Uterus (tissue), 4 donors: Measurements from ENCODE around the gene WDR5. TPM values are rescaled to one million over a fixed set of nuclear protein-coding genes. Genes with fewer than 3 reads are reported as not detected.

Source experiments
- DNase-seq, 2 donors: peaks; one replicate each; pipeline ENCODE4 v3.0.0-alpha.2; 2019 to 2020
- H3K27ac ChIP-seq, 2 donors: fragments of 200-600 bp; sonication (generic); 1 replicate in 1 of 2; 2 replicates in 1 of 2; pipeline ENCODE4 v1.5.1; 2016 to 2018
- H3K27me3 ChIP-seq, 2 donors: fragments of 200-600 bp; sonication (generic); one replicate each; pipeline ENCODE4 v1.5.1; 2018 to 2019; ENCODE audit warnings: control low read depth in 1 of 2
- H3K36me3 ChIP-seq, 2 donors: fragments of 200-600 bp; sonication (generic); one replicate each; pipeline ENCODE4 v1.5.1; 2019; ENCODE audit warnings: control low read depth in 1 of 2
- H3K4me1 ChIP-seq, 2 donors: fragments of 200-600 bp; sonication (generic); one replicate each; pipeline ENCODE4 v1.5.1; 2018 to 2019; ENCODE audit warnings: control low read depth in 1 of 2
- H3K4me3 ChIP-seq, 2 donors: fragments of 200-600 bp; sonication (generic); 1 replicate in 1 of 2; 2 replicates in 1 of 2; pipeline ENCODE4 v1.5.1; 2018 to 2019; ENCODE audit warnings: mild to moderate bottlenecking in 1 of 2
- H3K9me3 ChIP-seq, 2 donors: fragments of 200-600 bp; sonication (generic); one replicate each; pipeline ENCODE4 v1.5.1; 2019; ENCODE audit warnings: control low read depth in 1 of 2
- POLR2A ChIP-seq, 2 donors: fragments of 450-650 bp; IDR thresholded peaks; one replicate each; pipeline ENCODE4 v1.6.1; 2016; ENCODE audit warnings: antibody characterized with exemption in 2 of 2, mild to moderate bottlenecking in 1 of 2, moderate library complexity in 1 of 2
- intact Hi-C: fragments of 100-400 bp; cut with DNase I; formaldehyde crosslinking; loops from one replicate; pipeline ENCODE4 v1.15.1; 2023; ENCODE audit warnings: low total_unique reads
- total RNA-seq, 4 donors: library from RNA; depleted of rRNA in 3 of 4; stranded (reverse); fragments of >200 nt in 3 of 4; gene quantifications; one replicate each; pipeline versions ENCODE4 v1.1.0 to v1.2.4, GENCODE V29; 2014 to 2023
- TF ChIP-seq, protein P1 (sequence below), 4 experiments: fragments of 200-600 bp in 2 of 4; fragments of 450-650 bp in 2 of 4; sonication (generic) in 2 of 4; IDR thresholded peaks; one replicate each; pipeline ENCODE4 v1.5.1; 2016 to 2019; ENCODE audit warnings: antibody characterized with exemption in 4 of 4, mild to moderate bottlenecking in 2 of 4, moderate library complexity in 1 of 4
- donor health status: DM: yes; HTN: yes; CAD: no.

Gene WDR5
- total RNA-seq, 4 donors from 2014 or later = 2.9 to 30.5 (median 14.2) TPM

GRCh38 chr9:134172198-134173126 lies 36.6 kb downstream of the WDR5 start:
- no peak for TF ChIP-seq POLR2A (IDR thresholded peaks at IDR 0.05)
- TF ChIP-seq, protein P1, sequence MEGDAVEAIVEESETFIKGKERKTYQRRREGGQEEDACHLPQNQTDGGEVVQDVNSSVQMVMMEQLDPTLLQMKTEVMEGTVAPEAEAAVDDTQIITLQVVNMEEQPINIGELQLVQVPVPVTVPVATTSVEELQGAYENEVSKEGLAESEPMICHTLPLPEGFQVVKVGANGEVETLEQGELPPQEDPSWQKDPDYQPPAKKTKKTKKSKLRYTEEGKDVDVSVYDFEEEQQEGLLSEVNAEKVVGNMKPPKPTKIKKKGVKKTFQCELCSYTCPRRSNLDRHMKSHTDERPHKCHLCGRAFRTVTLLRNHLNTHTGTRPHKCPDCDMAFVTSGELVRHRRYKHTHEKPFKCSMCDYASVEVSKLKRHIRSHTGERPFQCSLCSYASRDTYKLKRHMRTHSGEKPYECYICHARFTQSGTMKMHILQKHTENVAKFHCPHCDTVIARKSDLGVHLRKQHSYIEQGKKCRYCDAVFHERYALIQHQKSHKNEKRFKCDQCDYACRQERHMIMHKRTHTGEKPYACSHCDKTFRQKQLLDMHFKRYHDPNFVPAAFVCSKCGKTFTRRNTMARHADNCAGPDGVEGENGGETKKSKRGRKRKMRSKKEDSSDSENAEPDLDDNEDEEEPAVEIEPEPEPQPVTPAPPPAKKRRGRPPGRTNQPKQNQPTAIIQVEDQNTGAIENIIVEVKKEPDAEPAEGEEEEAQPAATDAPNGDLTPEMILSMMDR (IDR thresholded peaks at IDR 0.05) = no peak
- no peak overlapping the region for H3K4me3 ChIP-seq
- DNase-seq = no peak
- H3K27ac ChIP-seq = peak overlapping the region; percentile 20 to 23
- no peaks in the 10 kb centered on the region for H3K27me3 ChIP-seq
- H3K9me3 ChIP-seq = no peaks in the 10 kb centered on the region
- intact Hi-C loops = no loop called here
- no peaks in the 10 kb centered on the region for H3K36me3 ChIP-seq
- no peaks in the 10 kb centered on the region for H3K4me1 ChIP-seq

- H3K4me1 ChIP-seq = peaks cover 0 to under 1% of the 10 kb centered on the region in 2 donors
- H3K27me3 ChIP-seq = no peaks in the 10 kb centered on the region
- intact Hi-C loops = no loop called here
- H3K4me3 ChIP-seq = no peak overlapping the region
- no peak for DNase-seq
- no peaks in the 10 kb centered on the region for H3K9me3 ChIP-seq
- no peak for TF ChIP-seq POLR2A (IDR thresholded peaks at IDR 0.05)
- TF ChIP-seq, protein P1 (IDR thresholded peaks at IDR 0.05) = no peak
- H3K27ac ChIP-seq = peak overlapping the region in 1 of 2 donors; percentile 23
- no peaks in the 10 kb centered on the region for H3K36me3 ChIP-seq
Measured at GRCh38 chr9:134173127-134174072, 37.5 kb downstream of the WDR5 start.

- H3K9me3 ChIP-seq = no peaks in the 10 kb centered on the region
- no peak for TF ChIP-seq POLR2A (IDR thresholded peaks at IDR 0.05)
- TF ChIP-seq, protein P1 (IDR thresholded peaks at IDR 0.05) = no peak
- peaks cover 0 to 6% of the 10 kb centered on the region in 2 donors for H3K4me1 ChIP-seq
- no peak for DNase-seq
- H3K4me3 ChIP-seq = no peak overlapping the region
- no peak overlapping the region for H3K27ac ChIP-seq
- intact Hi-C loops = no loop called here
- no peaks in the 10 kb centered on the region for H3K36me3 ChIP-seq
- no peaks in the 10 kb centered on the region for H3K27me3 ChIP-seq
Measured at GRCh38 chr9:134174073-134174449, 38.2 kb downstream of the WDR5 start.

- Histone ChIP-seq H3K27me3 (no peaks in the 10 kb centered on the region), H3K36me3 (no peaks in the 10 kb centered on the region), H3K4me3 (no peak overlapping the region), H3K27ac (no peak overlapping the region), H3K4me1 (peaks cover 0 to 6% of the 10 kb centered on the region in 2 donors), H3K9me3 (no peaks in the 10 kb centered on the region)
- TF ChIP-seq, protein P1 (IDR thresholded peaks at IDR 0.05) = no peak
- no peak for TF ChIP-seq POLR2A (IDR thresholded peaks at IDR 0.05)
- no peak for DNase-seq
- intact Hi-C loops = no loop called here
Measured at GRCh38 chr9:134174526-134175290, 38.8 kb downstream of the WDR5 start.
